ENCODE results near the gene MROH8.

The MROH8 gene

DNA sequence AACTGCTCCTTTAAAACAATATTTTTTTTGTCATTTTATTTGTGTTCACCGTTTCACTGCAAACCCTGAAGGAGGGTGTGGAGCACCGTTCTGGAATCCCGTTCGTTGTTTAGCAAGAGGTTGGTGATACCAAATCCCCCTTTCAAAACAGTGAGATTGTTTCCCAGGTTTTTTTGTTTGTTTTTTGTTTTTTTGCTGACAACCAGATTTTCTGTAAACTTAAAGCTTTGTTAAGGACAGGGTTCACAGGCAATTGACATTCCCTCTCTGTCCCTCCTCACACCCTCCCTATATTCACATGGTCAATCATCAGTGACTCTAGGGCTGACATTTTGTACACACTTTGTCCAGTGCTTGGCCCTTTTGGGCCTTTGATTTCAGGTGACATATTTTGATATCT is 21.0 kb upstream of the MROH8 start:
- DNase-seq (ENCODE audit: low read depth in 1 of 2, low spot score in 1 of 2) = no peak

DNA sequence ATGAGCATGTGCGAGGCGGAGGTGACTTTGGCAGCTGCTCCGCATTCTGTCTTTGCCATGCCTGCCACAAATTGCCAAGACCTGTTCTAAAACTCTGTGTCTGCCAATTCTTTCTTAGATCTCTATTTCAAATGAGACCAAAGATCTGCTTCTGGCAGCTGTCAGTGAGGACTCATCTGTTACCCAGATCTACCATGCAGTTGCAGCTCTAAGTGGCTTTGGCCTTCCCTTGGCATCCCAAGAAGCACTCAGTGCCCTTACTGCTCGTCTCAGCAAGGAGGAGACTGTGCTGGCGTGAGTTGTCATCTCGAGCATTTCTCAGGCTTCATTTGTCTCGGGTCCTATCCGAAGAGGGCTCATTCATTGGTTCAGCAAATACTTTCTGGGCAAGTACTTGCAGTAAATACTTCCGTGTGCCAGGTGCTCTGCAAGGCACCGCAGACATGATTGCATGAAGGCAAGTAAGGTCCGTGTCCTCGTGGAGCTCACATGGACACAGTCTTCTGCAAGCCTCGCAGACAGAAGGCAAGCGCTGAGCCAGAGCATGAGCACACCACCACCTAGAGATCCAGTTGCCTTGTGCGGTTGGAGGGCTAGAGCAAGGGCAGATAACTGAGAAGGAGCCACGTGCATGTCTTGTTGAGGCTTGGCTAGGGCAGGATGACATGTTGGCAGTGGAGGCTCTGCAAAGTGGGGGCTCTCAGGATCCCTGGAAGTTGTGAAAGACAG is 19.7 kb upstream of the MROH8 start:
- no peak for DNase-seq (ENCODE audit: low read depth in 1 of 2, low spot score in 1 of 2)

DNA sequence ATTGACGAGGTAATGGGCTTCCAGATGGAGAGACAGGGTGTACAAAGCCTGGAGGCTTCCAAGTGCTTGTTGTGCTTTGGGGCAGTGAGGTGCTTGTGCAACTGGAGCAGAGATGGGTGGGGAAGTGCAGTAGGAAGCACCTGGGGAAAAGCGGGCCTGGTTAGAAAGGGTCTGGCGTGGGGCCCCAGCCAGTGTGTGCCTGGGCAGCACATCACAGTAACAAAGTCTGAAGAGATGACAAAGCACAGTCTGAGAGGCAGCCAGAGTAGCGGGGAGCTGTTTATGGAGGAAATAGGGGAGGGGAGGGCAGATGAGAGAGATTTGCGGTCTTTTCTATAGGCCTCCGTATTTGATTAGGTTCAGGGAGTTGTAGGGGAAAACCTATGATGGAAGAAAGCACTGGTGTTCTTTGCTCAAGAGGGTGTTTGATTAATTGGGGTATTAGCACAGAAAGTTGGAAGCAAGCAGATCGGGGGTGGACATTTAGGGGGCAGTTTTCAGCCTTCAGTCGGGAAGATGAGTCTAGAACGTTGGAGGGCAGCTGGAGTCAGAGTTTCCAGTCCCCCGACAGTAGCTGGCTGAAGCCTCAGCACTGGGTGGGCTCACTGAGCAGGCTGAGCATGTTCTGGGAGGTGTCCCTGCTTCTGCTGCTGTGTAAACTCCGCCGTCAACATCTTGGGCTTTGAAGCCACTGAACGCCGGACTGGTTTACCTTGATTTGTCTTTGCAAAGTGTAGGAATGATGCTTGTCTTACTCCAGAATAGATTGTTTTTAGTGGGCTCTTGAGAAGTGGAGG is 15.5 kb upstream of the MROH8 start:
- no peak for DNase-seq (ENCODE audit: low read depth in 1 of 2, low spot score in 1 of 2)

- no peak for DNase-seq (ENCODE audit: low read depth in 1 of 2, low spot score in 1 of 2)
These were observed 14.5 kb upstream of the MROH8 start for GRCh38 chr20:37193821-37194220.

GRCh38 chr20:37193226-37193625 is 13.9 kb upstream of the MROH8 start:
- DNase-seq (ENCODE audit: low read depth in 1 of 2, low spot score in 1 of 2) = no peak

GRCh38 chr20:37192137-37192854 is 12.9 kb upstream of the MROH8 start:
- DNase-seq (ENCODE audit: low read depth in 1 of 2, low spot score in 1 of 2) = peak; percentile 40 to 52

DNA sequence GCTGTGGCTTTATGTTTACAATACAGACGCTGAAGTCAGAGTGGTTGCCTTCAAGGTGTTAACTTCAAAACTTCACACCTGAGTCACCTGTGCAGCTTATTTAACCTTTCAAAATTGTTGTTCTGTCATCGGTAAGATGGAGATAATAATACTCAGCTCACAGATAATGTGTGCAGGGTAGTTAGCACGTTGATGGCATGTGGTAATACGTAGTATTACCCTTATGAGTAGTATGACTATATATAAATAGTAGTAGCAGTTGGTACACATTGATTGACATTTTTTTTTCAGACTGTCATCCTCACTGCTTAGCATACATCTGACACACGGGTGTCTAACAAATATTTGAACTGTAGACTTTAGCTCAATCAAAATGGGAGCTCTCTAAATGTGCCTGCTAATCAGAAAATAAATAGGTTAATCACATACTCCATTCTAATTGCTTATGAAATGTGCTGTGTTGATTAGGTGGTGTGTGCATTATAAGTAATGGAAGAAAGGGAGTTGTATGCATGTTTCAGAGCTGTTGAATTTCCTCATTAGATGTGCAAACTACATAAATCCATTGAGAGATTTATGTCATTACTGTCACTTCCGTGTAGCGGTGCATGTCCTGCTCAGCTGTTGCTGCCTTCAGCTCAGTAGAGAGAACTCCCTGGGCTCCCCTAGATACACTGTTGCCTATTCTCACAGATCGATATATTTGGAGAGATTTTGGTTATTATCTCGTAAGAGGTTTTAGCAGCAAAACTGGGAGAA is 11.2 kb upstream of the MROH8 start:
- no peak for DNase-seq (ENCODE audit: low read depth in 1 of 2, low spot score in 1 of 2)

- DNase-seq (ENCODE audit: low read depth in 1 of 2, low spot score in 1 of 2) = no peak
These were observed 10.2 kb upstream of the MROH8 start for GRCh38 chr20:37189416-37190016.

DNA sequence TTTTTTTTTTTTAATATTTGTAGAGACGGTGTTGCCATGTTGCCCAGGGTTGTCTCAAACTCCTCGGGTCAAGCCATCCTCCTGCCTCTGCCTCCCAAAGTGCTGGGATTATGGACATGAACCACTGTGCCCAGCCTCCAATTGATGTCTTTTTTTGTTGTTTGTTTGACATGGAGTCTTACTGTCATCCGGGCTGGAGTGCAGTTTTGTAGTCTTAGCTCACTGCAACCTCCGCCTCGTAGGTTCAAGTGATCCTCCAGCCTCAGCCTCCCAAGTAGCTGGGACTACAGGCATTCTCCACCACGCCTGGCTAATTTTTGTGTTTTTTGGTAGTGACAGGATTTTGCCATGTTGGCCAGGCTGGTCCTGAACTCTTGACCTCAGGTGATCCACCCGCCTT is 9.4 kb upstream of the MROH8 start:
- no peak for DNase-seq (ENCODE audit: low read depth in 1 of 2, low spot score in 1 of 2)

DNA sequence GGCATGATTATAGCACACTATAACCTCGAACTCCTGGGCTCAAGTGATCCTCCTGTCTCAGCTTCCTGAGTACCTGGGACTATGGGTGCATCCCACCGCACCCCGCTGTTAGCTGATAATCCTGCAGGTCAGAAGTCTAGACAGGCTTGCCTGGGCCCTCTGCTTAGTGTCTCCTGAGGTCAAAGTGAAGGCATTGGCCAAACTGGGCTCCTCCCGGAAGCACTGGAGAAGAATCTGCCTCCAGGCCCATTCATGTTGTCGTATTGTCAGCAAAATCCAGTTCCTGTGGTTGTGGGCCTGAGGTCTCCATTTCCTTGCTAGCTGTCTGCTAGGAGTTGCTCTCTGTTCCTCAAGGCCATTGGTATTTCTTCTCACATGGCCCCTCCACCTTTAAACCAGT is 6.3 kb upstream of the MROH8 start:
- no peak for DNase-seq (ENCODE audit: low read depth in 1 of 2, low spot score in 1 of 2)

DNA sequence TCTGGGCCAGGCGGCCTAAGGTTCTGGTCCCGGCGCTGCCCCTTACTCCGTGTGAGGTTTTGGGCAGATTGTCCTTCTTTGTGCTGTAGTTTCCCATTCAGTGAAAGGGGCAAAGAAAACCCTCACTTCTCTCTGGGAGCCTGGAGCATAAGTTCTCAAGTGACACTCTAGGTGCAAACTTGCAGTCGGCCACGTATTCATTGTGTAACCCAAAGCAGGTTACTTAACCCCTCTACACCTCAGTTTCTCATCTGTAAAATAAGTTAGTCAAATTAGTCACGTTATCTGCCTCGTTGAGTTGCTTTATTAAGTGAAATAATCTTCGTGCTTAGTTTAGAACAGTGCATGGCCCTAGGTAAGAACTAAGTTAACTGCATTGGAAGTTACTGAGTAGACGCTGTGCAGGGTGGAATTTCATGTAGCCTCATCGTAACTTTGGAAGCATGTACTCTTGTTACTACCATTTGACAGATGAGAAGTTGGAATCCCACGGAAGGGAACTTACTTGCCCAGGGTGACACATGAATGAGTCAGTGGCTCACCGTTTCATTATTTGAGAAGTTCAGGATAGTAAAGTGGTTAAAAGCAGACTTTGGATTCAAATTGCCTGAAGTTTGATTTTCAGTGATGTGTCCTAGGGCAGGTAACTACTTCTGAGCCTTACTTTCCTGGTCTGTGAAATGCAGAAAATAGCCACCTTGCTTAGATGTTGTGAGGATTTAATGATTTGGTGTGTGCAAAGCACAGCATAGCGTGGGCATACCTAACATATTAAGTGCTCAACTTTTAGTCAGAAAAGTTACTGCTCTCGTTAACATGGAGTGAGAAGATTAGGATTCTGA is 556 bp upstream of the MROH8 start:
- no peak for DNase-seq (ENCODE audit: low read depth in 1 of 2, low spot score in 1 of 2)

DNA sequence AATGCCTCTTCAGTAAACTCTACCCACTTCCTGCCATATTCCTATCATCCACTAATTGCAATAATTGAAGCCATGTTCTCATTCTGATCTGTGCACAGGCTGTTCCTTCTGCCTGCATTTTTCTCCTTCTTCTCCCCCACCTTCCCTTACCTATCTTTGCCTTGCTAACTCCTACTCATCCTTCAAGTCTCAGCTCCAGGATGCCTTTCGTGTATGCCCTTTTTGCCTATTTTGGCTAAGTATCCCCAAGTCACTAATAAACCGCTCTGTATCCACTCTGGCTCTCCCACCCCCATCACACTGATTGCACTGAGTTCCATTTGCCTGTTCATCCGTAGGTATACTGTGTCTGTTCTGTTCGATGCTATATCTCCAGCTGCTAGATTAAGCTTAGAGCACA is 6.5 kb downstream of the MROH8 start:
- no peak for DNase-seq (ENCODE audit: low read depth in 1 of 2, low spot score in 1 of 2)

GRCh38 chr20:37166867-37167266 is 12.5 kb downstream of the MROH8 start:
- no peak for DNase-seq (ENCODE audit: low read depth in 1 of 2, low spot score in 1 of 2)

GRCh38 chr20:37165031-37165430 is 14.3 kb downstream of the MROH8 start:
- no peak for DNase-seq (ENCODE audit: low read depth in 1 of 2, low spot score in 1 of 2)

DNA sequence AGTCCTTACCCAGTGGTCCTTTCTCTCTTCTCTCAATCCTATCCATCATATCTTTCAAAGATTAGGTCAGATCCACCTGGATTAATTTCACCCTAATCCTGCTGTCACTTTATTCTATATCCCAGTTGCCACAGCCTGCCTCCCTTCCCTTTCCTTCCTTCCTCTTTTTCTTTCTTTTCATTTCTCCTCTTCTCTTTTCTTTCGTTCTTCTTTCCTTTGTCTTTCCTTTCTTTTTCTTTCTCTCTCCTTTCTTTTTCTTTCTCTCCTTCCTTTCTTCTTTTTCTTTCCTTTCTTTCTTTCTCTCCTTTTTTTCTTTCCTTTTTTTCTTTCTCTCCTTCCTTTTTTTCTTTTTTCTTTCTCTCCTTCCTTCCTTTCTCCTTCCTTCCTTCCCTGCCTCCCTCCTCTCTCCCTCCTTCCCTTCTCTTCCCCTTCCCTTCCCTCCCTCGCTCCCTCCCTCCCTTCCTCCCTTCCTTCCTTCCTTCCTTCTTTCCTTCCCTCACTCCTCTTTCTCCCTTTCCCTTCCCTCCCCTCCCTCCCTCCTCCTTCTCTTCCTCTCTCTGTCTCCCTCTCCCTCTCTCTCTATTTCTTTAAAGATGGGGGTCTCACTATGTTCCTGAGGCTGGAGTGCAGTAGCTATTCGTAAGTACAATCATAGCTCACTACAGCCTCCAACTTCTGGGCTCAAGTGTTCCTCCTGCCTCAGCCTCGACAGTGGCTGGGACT is 15.4 kb downstream of the MROH8 start:
- DNase-seq (ENCODE audit: low read depth in 1 of 2, low spot score in 1 of 2) = no peak

- DNase-seq (ENCODE audit: low read depth in 1 of 2, low spot score in 1 of 2) = no peak
These were observed 16.7 kb downstream of the MROH8 start for GRCh38 chr20:37162646-37163045.

DNA sequence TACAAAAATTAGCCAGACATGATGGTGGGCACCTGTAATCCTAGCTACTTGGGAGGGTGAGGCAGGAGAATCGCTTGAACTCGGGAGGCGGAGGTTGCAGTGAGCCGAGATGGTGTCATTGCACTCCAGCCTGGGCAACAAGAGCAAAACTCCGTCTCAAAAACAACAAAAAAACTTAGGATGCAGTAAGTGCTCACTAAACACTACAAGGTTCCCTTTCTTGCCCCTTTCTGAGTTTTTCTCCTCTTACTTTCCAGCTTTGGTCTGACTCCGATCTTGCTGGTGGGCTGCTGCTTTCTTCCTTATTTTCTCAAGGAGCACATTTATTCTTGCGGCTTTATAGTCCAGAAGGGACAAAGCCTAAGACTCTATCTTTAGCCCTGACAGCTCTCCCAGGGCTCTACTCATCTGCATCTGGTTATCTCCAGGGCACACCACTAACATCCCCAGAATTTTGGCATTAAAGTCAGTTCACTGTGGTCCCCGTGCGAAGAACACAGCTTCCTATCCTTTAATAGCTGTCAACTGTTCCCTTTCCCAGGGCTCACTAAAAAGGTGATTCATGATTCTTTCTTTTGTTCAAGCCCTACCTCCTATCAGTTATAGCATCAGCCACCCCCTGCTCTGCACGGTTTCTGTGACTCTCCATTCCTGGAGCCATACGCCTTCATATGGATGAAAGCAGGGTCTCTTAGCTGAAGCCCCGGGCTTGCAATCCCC is 17.4 kb downstream of the MROH8 start:
- DNase-seq (ENCODE audit: low read depth in 1 of 2, low spot score in 1 of 2) = no peak

DNA sequence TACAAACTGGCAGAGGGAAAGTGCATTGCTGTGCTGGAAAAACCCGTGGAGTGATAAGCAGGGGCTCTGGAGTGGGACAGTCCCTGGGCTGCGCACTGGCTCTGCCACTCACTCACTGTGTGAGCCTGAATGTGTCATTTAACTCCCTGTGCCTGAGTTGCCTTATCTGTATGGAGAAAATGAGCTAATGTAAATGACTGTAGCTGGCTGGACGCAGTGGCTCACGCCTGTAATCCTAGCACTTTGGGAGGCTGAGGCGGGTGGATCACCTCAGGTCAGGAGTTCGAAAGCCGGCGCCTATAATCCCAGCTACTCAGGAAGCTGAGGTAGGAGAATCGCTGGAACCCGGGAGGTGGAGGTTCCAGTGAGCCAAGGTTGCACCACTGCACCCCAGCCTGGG is 18.7 kb downstream of the MROH8 start:
- DNase-seq (ENCODE audit: low read depth in 1 of 2, low spot score in 1 of 2) = no peak

DNA sequence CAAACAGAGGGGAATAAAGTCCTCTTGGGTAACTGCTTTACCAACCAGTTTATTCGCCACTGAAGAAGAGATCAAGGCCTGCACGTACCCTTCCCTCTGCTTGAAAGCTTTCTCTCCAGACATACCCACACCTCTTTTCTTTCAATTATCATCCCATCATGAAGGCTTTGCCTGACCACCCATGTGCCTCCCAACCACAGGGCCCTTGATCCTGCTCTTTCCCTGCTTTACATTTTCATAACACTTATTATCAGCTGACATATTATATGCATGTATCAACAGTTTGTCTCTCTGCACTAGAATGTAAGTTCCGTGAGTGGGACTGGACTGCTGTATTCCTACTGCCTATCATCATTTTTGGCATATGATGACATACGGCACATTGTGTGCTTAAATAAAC is 21.1 kb downstream of the MROH8 start:
- no peak for DNase-seq (ENCODE audit: low read depth in 1 of 2, low spot score in 1 of 2)

All from activated T-helper 1 cell treated with anti-CD3 and anti-CD28 coated beads, Interleukin-2, amount 50 U/mL, for 16 hours (primary cell).